HG03060 (cell line): Measurements from ENCODE around the gene OPTN.
"Not testable (repeated sequence)": the region's sequence is repeated elsewhere in the genome, so short reads cannot be mapped to it uniquely, and the experiment has no call there.

ENCODE experiments used
- ATAC-seq: cut with Tn5 transposase; IDR thresholded peaks from one replicate; pipeline ENCODE4 v1.9.1; 2021; ENCODE audit warnings: low read depth, moderate number of reproducible peaks; ENCODE audit not compliant: unreplicated experiment

Gene OPTN

GRCh38 chr10:13087986-13088618 lies 11.9 kb upstream of the OPTN start:
- no peak for ATAC-seq

- ATAC-seq, result no peak
These were observed 10.6 kb upstream of the OPTN start for GRCh38 chr10:13089345-13089744.

- ATAC-seq, result no peak
These were observed 9.7 kb upstream of the OPTN start for GRCh38 chr10:13090289-13090688.

GRCh38 chr10:13091801-13092200 lies 8.2 kb upstream of the OPTN start:
- no peak for ATAC-seq

GRCh38 chr10:13092291-13093102 lies 7.5 kb upstream of the OPTN start:
- no peak for ATAC-seq

- not testable (repeated sequence) for ATAC-seq
These were observed 5.9 kb upstream of the OPTN start for GRCh38 chr10:13094082-13094481.

- no peak for ATAC-seq
These were observed 4.9 kb upstream of the OPTN start for GRCh38 chr10:13095094-13095493.

GRCh38 chr10:13095929-13096328 lies 4.0 kb upstream of the OPTN start:
- no peak for ATAC-seq

GRCh38 chr10:13099144-13099665 lies 758 bp upstream of the OPTN start:
- ATAC-seq, result no peak

GRCh38 chr10:13100349-13101294 lies 659 bp downstream of the OPTN start:
- no peak for ATAC-seq

GRCh38 chr10:13102002-13102794 lies 2.2 kb downstream of the OPTN start:
- no peak for ATAC-seq

- ATAC-seq, result no peak
These were observed 3.6 kb downstream of the OPTN start for GRCh38 chr10:13103554-13103953.

- no peak for ATAC-seq
These were observed 4.7 kb downstream of the OPTN start for GRCh38 chr10:13104697-13105096.

- no peak for ATAC-seq
These were observed 5.2 kb downstream of the OPTN start for GRCh38 chr10:13105184-13105583.

GRCh38 chr10:13106387-13107045 lies 6.6 kb downstream of the OPTN start:
- ATAC-seq, result no peak

- no peak for ATAC-seq
These were observed 10.9 kb downstream of the OPTN start for GRCh38 chr10:13110908-13111307.

GRCh38 chr10:13113544-13113943 lies 13.6 kb downstream of the OPTN start:
- no peak for ATAC-seq

- no peak for ATAC-seq
These were observed 16.2 kb downstream of the OPTN start for GRCh38 chr10:13115832-13116803.
